Measurements from ENCODE around the gene STAC3. TPM values are rescaled to one million over a fixed set of nuclear protein-coding genes. Genes with fewer than 3 reads are reported as not detected.

STAC3 gene
- total RNA-seq, 1 experiment from 2014 or later = 2.5 TPM

- Histone ChIP-seq H2AFZ (ENCODE audit: low read depth, low read length, poor library complexity, severe bottlenecking) (peak overlapping the region; percentile 37), H3K27me3 (ENCODE audit: insufficient read depth, low read length) (no peaks in the 10 kb centered on the region), H3K4me2 (ENCODE audit: low read length) (peak overlapping the region; percentile 59), H3K9ac (ENCODE audit: low read length) (peak overlapping the region; percentile 24; the same call in 1 of the 2 replicates), H4K20me1 (ENCODE audit: insufficient read depth) (no peaks in the 10 kb centered on the region), H3K79me2 (ENCODE audit: insufficient read depth, low read length) (no peaks in the 10 kb centered on the region), H3K27ac (ENCODE audit: low read depth, low read length) (peak overlapping the region; percentile 10; the same call in 1 of the 2 replicates), H3K36me3 (ENCODE audit: control insufficient read depth in 1 of 2, insufficient read depth in 2 of 2, low read length in 2 of 2) (no peaks in the 10 kb centered on the region), H3K4me1 (ENCODE audit: control insufficient read depth in 1 of 2, insufficient read depth in 2 of 2, low read length in 2 of 2) (peaks cover 17 to 50% of the 10 kb centered on the region in 2 experiments), H3K4me3 (replicated peaks in 1 of 2; ENCODE audit: low read depth in 1 of 2, low read length in 2 of 2) (peak overlapping the region; percentile 1 to 6; a peak in 1 of 4 replicates), H3K9me2 (ENCODE audit: insufficient read depth) (no peaks in the 10 kb centered on the region), H3K9me3 (ENCODE audit: control insufficient read depth in 1 of 2, insufficient read depth in 1 of 2, low read depth in 1 of 2, low read length in 2 of 2) (no peaks in the 10 kb centered on the region)
- DNase-seq (ENCODE audit: low read depth, low spot score) (no peak), ATAC-seq (peak; percentile 67)
- BruUV-seq (replicated peaks) = no TSS peak
- intact Hi-C loops (cut with micrococcal nuclease) = no loop called here
- CTCF ChIA-PET = interaction anchor here (0.9 to 4.2 kb wide), 12 partner anchors 13 to 248 kb away, joined by 3 to 103 read pairs (median 6); partner anchors contain the start of genes GLI1, INHBE and SHMT2
- POLR2A ChIA-PET = interaction anchor here (0.9 to 1.9 kb wide), 4 partner anchors 15 to 244 kb away, joined by 3 to 7 read pairs (median 6); partner anchors contain the start of gene SHMT2
- no peak for TF ChIP-seq EZH2 (IDR thresholded peaks at IDR 0.05)
- no peak for TF ChIP-seq POLR2A (IDR thresholded peaks at IDR 0.05; ENCODE audit: borderline replicate concordance, extremely low read depth, insufficient read depth, insufficient read length)
- TF ChIP-seq SIN3A (IDR thresholded peaks at IDR 0.05; ENCODE audit: low read depth) = no peak
- TF ChIP-seq CTCF (IDR thresholded peaks at IDR 0.05 in 2 of 3, conservative IDR thresholded peaks at IDR 0.05 in 1 of 3; ENCODE audit: borderline replicate concordance in 1 of 3, insufficient read depth in 1 of 3, low read depth in 2 of 3, low read length in 2 of 3) = peak; percentile 83 to 90 (median 88)
- RAD21 ChIA-PET (ENCODE audit: low non-redundant PET in 1 of 2, low total read pairs in 2 of 2, uncharacterized antibody in 2 of 2, unreplicated experiment in 2 of 2) = interaction anchor here (1.1 to 1.9 kb wide), 2 partner anchors 29 kb away, joined by 3 to 13 read pairs; no protein-coding TSS in a partner anchor
Observed at GRCh38 chr12:57214398-57214781, 36.6 kb downstream of the STAC3 start.

- Histone ChIP-seq H3K4me2 (ENCODE audit: low read length) (peak overlapping the region; percentile 59), H4K20me1 (ENCODE audit: insufficient read depth) (no peaks in the 10 kb centered on the region), H3K27ac (ENCODE audit: low read depth, low read length) (peak overlapping the region; percentile 10; the same call in 1 of the 2 replicates), H3K9me3 (ENCODE audit: control insufficient read depth in 1 of 2, insufficient read depth in 1 of 2, low read depth in 1 of 2, low read length in 2 of 2) (no peaks in the 10 kb centered on the region), H2AFZ (ENCODE audit: low read depth, low read length, poor library complexity, severe bottlenecking) (peak overlapping the region; percentile 41), H3K27me3 (ENCODE audit: insufficient read depth, low read length) (no peaks in the 10 kb centered on the region), H3K36me3 (ENCODE audit: control insufficient read depth in 1 of 2, insufficient read depth in 2 of 2, low read length in 2 of 2) (no peaks in the 10 kb centered on the region), H3K79me2 (ENCODE audit: insufficient read depth, low read length) (no peaks in the 10 kb centered on the region), H3K4me3 (replicated peaks in 1 of 2; ENCODE audit: low read depth in 1 of 2, low read length in 2 of 2) (peak overlapping the region; percentile 1 to 6; a peak in 1 of 4 replicates), H3K9ac (ENCODE audit: low read length) (peak overlapping the region; percentile 24; the same call in 1 of the 2 replicates), H3K9me2 (ENCODE audit: insufficient read depth) (no peaks in the 10 kb centered on the region), H3K4me1 (ENCODE audit: control insufficient read depth in 1 of 2, insufficient read depth in 2 of 2, low read length in 2 of 2) (peaks cover 17 to 50% of the 10 kb centered on the region in 2 experiments)
- RAD21 ChIA-PET (ENCODE audit: low non-redundant PET in 1 of 2, low total read pairs in 2 of 2, uncharacterized antibody in 2 of 2, unreplicated experiment in 2 of 2) = interaction anchor here (0.9 to 1.9 kb wide), 3 partner anchors 25 to 30 kb away, joined by 3 to 13 read pairs (median 4); no protein-coding TSS in a partner anchor
- POLR2A ChIA-PET = interaction anchor here (0.5 to 1.9 kb wide), 7 partner anchors 16 to 558 kb away, joined by 3 to 7 read pairs (median 4); partner anchors contain the start of genes EEF1AKMT3 and SHMT2
- ATAC-seq (peak; percentile 19), DNase-seq (ENCODE audit: low read depth, low spot score) (no peak)
- intact Hi-C loops (cut with micrococcal nuclease) = loop anchor here (1.0 to 2.0 kb wide), 3 partner anchors 25 to 239 kb away; no protein-coding TSS in a partner anchor
- BruUV-seq (replicated peaks) = no TSS peak
- TF ChIP-seq FOSL1 (IDR thresholded peaks at IDR 0.05; ENCODE audit: low read depth) = no peak
- no peak for TF ChIP-seq SIN3A (IDR thresholded peaks at IDR 0.05; ENCODE audit: low read depth)
- TF ChIP-seq TCF7L2 (IDR thresholded peaks at IDR 0.05; ENCODE audit: borderline replicate concordance, extremely low read depth, insufficient read depth, insufficient read length) = no peak
- TF ChIP-seq ATF3 (IDR thresholded peaks at IDR 0.05) = no peak
- CTCF ChIA-PET = interaction anchor here (0.9 to 4.2 kb wide), 16 partner anchors 13 to 248 kb away, joined by 3 to 103 read pairs (median 5); partner anchors contain the start of genes GLI1, INHBE and SHMT2
Observed at GRCh38 chr12:57213763-57214397, 37.1 kb downstream of the STAC3 start.
